HG03139 (cell line): Measurements from ENCODE around the gene PI4KA.
"Not testable (repeated sequence)": the region's sequence is repeated elsewhere in the genome, so short reads cannot be mapped to it uniquely, and the experiment has no call there.

Experiments
- ATAC-seq: cut with Tn5 transposase; IDR thresholded peaks from one replicate; pipeline ENCODE4 v1.9.1; 2021; ENCODE audit not compliant: unreplicated experiment

PI4KA gene

DNA sequence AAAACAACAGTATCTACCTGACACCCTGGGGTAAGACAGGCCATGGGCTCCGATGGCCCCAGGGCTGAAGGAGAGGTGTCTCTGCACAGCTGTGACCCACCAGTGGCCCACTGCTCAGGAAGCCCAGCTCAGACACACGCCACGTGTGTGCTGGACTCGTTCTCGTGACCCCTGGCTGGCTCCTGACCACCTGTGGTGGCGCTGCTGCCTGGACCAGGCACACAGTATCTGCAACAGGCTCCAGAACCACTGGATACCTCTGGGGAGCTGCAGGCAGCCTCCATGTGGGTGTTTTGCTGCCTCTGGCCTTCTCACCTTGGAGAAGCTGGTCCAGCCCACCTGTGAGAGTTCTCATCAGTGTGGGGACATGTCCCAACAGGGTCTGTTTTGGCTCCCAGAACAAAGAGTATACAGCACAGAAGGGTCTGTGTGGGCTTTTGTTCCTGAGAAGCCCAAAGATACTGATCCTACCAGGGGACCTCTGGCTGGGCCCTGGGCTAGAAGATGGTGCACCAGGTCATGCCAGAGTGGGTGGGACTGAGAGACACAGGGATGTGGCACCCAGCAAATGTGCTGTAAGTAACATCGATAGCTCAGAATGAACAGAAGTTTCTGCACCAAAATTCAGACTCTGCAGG lies 106.4 kb downstream of the PI4KA start:
- no peak for ATAC-seq

DNA sequence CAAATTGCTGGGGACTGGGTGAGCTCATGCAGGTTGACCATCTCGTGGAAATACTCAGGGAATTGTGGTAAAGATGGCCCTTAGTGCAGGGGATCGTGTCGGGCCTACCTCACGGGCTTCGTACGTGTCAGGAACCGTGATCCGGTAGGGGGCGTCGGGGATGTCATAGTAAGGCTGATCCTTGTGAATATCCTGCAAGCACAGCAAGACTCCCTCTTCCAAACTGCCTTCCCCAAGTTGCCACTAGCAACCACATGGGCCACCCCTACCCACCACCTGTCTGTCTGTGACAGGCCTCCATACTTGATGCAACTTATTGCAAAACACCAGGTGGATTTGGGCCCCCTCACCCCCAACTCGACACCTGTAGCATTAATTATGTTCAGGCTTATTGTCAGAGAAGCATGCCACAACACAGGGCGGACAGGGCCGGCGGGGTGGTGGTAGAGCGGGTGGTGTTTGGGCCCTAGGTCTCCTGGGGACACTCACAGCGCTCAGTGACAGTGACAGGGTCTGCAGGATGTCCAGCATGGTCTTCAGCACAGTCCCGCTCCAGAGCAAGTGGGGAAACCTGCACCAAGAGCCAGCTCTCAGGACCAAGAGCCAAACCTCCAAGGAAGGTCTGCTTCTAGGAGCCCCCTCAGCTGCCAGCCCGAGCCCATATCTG lies 107.3 kb downstream of the PI4KA start:
- ATAC-seq: no peak

DNA sequence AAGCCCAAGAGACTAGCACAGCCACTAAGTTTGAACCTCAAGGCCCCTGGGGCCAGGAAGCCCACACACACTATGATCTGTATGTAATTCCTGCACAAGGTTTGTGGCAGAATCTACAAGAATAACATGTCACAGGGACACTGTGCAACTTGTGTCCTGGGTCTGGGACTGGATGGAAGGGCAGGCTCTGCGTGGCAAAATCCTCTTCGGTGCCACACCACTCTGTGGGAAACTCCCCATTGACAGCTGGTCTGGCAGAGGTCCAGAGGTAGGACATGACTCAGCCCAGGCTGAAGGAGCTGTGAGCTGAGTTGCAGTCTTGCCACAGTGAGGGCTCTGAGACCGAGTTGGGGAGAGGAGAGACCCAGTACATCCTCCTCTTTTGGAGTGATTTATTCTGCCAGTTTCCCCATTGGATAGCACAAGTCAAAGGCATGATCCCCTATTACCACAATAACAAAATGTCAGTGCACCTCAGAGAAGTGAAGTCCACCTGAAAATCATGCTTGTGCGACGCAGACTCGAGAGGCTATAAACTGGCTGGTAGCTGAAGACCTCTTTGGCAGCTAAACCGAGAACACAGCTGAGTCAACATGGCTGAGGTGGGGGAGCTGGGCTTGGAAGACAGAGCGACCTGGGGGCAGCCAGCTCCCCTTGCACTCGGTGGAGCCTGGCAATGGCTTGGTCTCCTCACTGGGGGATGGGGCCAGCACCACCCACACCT lies 108.0 kb downstream of the PI4KA start:
- no peak for ATAC-seq

DNA sequence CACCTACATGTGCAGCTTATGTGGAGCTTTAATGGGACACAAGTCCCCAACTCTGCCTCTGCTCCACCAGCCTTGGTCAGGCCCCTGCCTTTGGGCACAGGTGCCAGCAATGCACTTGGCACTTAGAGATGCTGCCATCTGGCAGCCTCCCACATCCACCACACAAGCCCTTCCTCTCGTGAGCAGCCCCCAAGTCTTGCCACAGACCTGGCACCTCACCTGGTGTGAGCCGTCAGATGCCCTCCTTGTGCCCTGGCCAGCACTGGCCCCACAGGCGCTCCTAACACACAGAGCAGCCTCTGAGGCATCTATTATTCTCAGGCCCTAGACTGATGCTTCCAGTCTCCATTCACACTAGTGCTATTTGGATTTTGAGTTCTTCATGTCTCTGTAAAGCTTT lies 109.2 kb downstream of the PI4KA start:
- ATAC-seq: no peak

DNA sequence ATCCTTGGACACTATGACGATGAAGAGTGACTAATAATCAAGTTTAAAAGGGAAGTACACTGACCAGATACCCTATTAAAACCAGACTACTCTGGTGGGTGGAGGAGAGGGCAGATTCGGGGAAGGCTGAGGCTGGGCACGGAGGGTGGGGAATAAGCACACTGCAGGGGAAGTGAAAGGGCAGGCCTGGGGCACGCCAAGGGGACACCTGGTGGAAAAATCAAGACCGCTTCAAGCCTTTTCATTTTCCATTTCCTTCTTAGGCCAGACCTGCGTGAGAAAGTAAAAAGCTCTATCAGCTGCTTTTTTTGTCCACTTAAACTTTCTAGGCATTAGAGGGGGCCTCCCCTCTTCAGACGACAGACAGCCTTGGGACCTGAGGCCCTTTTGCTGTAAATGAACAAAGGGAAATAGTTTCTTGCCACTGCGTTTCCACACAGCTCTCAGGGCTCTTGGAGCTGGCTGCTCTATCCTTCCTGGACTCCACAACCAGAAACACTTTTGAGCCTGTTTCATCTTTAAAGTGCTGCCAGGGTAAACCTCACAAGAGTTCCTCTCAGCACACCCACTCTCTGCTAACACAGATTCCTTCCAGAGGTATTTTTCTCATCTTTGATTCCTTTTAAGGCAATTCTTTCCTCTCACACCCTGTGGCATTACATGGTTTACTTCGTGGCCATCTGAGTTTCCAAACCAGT lies 109.7 kb downstream of the PI4KA start:
- peak; percentile 52 for ATAC-seq

DNA sequence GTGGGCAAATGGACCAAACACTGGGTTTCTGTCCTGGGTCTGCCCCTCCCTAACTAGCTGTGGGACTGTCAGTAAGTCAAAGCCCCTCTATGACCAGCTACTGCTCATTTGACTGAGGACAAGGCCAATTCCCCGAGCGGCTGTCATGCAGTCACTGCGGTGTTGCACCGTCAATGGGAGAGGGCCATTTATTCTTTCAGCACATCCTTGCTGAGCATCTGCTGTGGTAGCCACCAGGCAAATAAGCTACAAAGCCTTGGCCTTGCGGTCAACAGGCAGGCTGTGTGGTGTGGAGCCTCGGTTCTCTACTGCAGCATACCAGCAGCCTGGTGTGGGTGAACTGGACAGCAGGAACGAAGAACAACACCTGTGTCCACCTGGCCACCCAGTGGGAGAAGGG lies 110.5 kb downstream of the PI4KA start:
- ATAC-seq: no peak

DNA sequence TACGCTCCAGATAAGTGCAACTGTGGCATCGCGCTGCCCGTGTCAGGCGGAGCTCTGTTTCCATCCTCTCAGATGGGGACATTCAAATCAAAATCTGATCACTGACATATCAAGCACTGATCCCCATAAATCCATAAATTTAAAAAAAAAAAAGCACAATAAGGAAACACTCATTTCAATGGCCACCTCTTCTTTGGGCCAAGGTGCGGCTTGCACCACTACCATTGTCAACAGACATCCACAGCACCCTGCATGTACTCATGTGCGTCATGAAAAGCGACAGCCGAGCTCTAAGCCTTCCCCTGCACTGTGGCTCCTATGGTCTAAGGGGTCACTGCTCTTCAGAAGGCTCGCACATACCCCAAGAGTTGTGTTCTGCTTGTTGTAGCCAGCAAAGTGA lies 111.4 kb downstream of the PI4KA start:
- no peak for ATAC-seq

DNA sequence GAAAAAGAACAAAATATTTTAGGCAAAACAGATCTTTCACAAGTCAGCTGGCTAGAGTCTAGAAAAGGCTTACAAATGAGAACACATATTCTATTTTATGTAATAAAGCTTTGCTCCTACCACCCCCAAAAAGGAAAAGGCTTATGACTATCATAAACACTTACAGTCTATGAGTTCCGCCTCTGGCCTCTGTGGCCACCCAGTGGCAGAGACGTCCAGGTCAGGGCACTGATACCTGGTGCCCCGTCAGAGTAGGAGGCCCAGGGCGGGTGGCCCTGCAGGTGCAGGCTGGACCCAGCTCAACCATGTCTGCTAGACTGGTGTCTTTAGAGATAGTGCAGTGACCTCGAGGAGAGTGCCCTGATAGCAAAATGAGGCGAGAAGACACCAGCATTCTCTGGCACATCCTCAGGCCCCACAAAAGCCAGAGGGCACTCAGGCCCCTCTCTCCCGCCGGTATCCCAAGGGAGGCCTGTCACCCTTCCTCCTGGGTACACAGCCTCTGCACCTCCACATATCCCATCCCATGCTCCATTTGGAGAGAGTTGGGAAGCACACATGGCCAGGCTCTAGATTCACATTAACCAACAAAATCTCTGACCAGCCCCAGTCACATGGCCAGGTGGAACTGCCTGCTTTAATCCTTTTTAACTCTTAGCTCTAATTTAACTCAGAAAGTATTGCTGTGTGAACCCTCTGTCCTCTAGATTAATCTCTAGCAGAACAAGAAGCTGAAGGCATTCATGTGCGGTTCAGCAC lies 112.0 kb downstream of the PI4KA start:
- ATAC-seq: no peak

DNA sequence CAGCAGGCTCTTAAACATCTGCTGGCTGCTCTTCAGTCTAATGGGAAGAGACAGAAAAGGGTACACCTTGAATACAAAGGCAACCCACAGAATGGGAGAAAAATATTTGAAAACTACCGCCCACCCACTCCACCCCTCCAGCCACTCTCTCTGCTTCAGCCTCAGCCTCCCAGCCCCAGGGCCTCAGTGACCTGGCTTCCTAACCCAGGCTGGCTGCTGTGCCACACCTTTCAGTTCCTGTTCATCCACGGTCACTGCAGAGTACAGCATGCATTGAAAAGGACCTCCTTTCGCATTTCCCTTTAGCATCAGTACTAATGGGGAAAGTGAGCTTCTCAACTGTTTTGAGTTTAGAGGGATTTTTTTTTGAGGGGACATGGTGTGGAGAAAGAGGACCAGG lies 113.5 kb downstream of the PI4KA start:
- ATAC-seq: no peak

DNA sequence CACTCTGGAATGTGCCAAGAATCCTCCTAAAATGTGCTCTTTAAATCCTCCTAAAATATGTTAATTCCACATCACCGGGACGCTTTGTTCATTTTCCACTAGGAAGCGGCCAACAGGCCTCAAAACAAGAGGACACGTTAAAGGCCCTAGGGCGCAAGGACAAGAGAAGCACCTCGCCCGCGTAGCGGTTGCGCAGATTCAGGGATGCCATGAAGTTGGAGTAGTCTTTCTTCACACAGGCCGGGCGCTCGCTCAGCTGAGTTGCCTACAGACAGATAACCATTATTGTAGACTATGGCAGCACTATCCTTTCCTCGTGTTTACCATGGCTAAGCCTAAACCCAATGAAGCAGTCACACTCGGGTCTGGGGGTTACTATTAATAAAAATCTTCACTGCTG lies 114.2 kb downstream of the PI4KA start:
- ATAC-seq: no peak

DNA sequence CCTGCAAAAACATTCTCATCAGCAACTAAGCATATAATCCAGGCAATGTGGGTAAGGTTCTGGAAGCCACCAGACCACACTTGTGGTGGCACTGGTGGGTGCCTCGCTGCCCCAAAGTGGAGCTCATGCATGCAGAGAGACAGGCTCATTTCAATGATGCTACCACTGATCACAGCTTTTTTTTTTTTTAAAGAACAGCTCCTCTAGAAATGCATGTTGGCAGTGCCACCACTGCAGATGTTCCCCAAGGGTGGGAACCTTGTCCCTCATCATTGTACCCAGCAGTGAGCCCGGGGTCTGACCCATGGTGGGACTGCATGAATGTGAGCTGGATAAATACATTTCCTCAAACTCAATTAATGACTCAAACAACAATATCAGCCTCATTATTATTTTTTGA lies 115.8 kb downstream of the PI4KA start:
- no peak for ATAC-seq

DNA sequence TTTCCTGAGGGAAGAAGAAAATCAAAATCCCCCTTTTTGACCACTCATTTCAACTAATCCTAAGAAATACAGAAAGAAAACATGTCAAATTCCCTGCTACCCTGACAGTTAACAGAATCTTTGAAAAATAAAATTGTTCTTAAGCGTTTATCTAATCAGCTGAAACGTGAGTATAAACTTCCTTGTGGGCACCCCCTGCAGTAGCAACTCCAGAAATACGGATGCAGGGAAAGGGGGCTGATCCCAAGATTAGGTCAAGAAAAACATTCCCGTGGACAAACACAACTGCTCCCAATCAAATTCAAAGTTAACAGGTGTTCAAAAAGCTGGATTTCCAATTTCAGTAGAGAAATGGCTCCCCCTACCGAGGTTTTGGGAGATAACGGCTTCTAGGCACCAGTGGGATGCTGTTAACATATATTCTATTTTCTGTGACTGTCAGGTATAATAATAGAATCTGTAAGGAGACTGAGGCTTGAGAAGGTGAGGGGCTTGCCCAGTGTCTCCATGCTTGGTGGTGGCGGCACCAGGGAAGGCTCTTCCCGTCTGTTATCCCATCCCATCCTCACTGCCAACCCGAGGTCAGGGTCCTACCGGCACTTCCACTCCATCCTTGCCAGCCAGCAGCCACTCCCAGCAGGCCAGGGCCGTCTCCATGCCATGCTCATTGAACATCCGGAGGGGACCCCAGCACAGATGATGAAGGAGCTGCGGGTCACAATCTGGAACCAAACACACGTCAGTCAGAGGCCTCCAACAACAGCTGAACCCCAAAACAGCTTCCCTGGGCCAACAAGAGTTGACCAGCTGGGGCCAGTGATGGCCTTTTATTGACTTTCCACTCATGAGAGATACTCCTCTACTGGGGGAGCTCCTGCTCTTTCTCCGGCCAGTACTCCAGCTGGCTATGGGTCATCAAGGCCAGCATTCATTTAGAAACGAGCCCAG lies 116.7 kb downstream of the PI4KA start:
- ATAC-seq: no peak

DNA sequence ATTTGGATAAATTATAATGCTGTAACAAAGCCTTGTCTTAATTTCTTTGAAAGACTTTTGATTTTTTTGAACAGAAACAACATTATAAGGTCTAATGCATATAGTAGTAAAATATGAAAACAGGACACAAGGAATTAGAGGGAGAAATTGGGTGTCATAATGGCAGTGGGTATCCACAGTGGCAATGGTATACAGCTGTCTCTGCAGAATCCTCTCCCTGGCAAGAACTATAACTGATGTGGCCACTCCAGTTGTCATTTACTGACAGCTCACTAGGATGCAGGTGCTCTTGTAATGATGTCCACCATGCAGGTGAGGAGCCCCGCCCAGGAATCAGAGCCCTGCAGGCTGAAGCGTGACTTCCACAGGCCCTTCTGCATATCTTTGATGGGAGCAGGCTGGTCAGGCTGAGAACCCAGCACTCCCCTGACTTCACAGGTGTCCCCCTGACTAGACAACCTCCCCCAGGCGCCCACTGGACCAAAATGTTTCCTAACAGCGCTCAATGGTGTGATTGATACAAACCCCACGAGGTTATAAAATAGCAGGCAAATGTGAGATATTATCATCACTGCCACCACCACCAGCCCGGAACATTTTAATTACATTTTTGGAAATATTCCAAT lies 117.5 kb downstream of the PI4KA start:
- no peak for ATAC-seq

DNA sequence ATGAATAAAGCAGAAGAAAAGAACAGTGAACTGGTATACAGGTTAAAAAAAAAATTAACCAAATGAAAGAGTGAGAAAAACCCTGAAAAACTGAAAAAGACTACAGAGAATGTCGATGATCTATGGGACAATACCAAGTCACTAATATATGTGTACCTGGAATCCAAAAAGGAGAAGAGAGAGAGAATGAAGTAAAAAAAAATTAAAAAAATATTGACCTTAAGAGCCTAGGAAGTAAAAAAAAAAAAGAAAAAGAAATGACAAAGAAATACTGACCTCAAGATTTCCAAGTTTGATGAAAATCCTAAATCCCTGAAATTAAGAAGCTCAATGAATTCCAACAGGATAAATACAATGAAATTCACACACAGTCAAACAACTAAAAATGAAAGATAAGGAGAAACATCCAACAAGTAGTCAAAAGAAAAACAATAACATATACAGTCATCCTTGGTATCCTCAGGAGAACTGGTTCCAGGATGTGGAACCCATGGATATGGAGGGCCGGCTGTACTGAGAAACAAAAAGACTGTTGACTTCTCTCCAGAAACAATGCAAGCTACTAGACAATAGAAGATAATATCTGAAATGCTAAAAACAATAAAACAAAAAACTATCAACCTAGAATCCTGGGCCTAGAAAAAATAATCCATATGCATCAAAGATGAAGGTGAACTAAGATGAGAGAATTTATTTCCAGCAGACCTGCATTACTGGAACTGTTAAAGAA lies 118.2 kb downstream of the PI4KA start:
- no peak for ATAC-seq

DNA sequence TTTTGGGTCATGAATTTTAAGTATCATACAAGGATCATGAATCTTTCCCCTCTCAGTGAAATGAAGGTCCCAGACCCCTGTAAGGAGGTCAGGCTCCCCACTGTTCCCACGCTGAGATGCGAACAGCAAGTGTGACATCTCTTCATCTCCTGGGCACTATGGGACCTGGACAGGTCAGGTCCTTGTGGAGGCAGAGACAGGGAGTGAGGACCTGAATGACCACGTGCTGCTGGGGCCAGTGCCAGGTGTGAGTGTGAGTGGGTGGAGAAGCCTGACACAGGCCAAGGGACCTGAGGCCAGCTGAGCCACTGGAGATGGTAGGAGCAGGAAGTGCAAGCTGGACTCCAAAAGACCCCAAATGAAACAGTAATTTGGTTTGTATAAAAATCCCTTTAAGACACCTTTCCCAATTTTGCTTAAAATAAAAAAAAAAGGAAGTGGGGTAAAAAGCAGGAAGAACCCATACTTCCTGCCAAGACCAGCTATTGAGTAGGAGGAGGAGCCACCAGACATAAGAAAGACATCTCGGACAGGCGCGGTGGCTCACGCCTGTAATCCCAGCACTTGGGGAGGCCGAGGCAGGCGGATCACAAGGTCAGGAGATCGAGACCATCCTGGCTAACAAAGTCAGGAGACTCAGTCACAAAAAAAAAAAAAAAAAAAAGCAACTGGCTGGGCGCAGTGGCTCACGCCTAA lies 120.1 kb downstream of the PI4KA start:
- ATAC-seq: no peak

DNA sequence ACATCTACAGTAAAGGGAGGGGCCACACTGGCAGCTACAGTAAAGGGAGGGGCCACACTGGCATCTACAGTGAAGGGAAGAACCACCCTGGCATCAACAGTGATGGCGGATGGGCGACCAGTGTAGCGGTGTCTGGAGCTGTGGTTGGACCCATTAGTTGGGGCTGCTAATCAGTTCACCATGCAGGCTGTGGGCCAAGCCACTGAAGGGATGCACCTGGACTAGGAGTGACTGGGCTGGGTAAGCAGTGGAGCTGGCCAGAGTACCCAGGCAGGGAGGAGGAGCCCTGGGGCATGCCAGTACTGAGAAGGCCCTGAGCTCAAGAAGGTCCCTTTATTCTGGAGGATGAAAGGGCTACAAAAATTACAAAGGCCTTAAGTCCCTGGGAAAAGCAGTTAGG lies 121.7 kb downstream of the PI4KA start:
- not testable (repeated sequence) for ATAC-seq

DNA sequence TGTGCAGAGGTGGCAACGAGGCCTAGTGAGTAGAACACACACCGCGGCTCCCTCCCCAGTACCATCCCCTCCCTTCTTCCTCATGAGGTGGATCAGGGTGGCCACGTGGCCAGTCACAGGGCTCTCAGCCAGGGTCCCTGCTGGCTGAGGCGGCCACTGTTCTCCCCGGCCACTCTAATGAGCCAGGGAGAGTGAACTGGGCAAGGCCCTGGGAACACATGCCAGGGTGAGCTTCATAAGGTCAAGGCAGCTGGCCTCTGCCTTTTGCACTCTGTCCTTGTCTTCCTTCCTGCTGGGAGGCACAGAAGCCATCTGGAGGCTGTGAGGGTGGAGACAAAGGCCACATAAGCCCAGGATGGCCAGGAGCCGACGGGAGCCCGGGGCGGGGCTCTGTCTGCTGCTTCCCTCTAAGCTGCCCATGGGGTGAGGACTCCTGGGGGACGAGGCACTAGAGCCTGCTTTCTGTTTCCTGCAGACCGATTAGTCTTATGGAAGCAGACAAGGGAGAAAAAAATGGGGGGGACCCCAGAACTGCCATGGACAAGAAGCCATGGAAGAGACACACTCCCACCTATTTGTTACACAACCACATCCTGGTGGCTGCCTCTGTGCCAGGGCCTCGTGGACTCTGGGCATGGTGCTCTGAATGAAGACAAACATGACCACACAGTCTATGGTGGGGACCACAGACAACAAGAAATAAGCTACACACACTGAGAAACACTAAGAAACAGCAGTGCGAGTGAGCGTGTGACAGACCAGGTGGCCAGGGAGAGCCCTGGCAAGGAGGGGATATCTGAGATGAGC lies 123.1 kb downstream of the PI4KA start:
- not testable (repeated sequence) for ATAC-seq
